GM18867 (cell line): ENCODE measurements around the gene ACVR1C.
A peak's percentile ranks its signal among the peaks of the same experiment; 100 is the strongest.

Experiments
- ATAC-seq: cut with Tn5 transposase; IDR thresholded peaks from one replicate; pipeline ENCODE4 v1.9.1; 2021; ENCODE audit warnings: mild to moderate bottlenecking, moderate library complexity; ENCODE audit not compliant: unreplicated experiment

Gene ACVR1C

GRCh38 chr2:157628477-157629415 lies at the start of gene ACVR1C:
TSS of gene ACVR1C (minus strand) at chr2:157628864. CDS start at chr2:157628644, 220 bp downstream.
- ATAC-seq, result peak; percentile 93

- ATAC-seq, result no peak
Measured at GRCh38 chr2:157677941-157678340, 49.3 kb upstream of the ACVR1C start.

GRCh38 chr2:157672129-157672528 lies 43.5 kb upstream of the ACVR1C start:
- ATAC-seq, result no peak

GRCh38 chr2:157662401-157662800 lies 33.7 kb upstream of the ACVR1C start:
- no peak for ATAC-seq

GRCh38 chr2:157661776-157662175 lies 33.1 kb upstream of the ACVR1C start:
- no peak for ATAC-seq

GRCh38 chr2:157657858-157658257 lies 29.2 kb upstream of the ACVR1C start:
- ATAC-seq, result no peak

- no peak for ATAC-seq
Measured at GRCh38 chr2:157657101-157657500, 28.4 kb upstream of the ACVR1C start.

- ATAC-seq, result no peak
Measured at GRCh38 chr2:157644776-157645175, 16.1 kb upstream of the ACVR1C start.

GRCh38 chr2:157631861-157632260 lies 3.2 kb upstream of the ACVR1C start:
- no peak for ATAC-seq

GRCh38 chr2:157627594-157628476 lies 829 bp downstream of the ACVR1C start:
- peak; percentile 9 for ATAC-seq

GRCh38 chr2:157625296-157625695 lies 3.4 kb downstream of the ACVR1C start:
- ATAC-seq, result no peak

GRCh38 chr2:157620956-157621355 lies 7.7 kb downstream of the ACVR1C start:
- ATAC-seq, result no peak

GRCh38 chr2:157611726-157612125 lies 16.9 kb downstream of the ACVR1C start:
- no peak for ATAC-seq

GRCh38 chr2:157611110-157611509 lies 17.6 kb downstream of the ACVR1C start:
- no peak for ATAC-seq

- ATAC-seq, result no peak
Measured at GRCh38 chr2:157606534-157606933, 22.1 kb downstream of the ACVR1C start.

GRCh38 chr2:157603198-157603597 lies 25.5 kb downstream of the ACVR1C start:
- ATAC-seq, result no peak

GRCh38 chr2:157601807-157602206 lies 26.9 kb downstream of the ACVR1C start:
- no peak for ATAC-seq

GRCh38 chr2:157596992-157597681 lies 31.5 kb downstream of the ACVR1C start:
- ATAC-seq, result peak; percentile 66

GRCh38 chr2:157593411-157593810 lies 35.3 kb downstream of the ACVR1C start:
- ATAC-seq, result no peak

GRCh38 chr2:157592948-157593347 lies 35.7 kb downstream of the ACVR1C start:
- peak; percentile 55 for ATAC-seq

GRCh38 chr2:157592374-157592773 lies 36.3 kb downstream of the ACVR1C start:
- ATAC-seq, result no peak
